ENCODE results near the gene DGKQ. TPM values are rescaled to one million over a fixed set of nuclear protein-coding genes. Genes with fewer than 3 reads are reported as not detected.

Gene DGKQ
- total RNA-seq, 1 experiment from 2014 or later: 15.9 TPM

DNA sequence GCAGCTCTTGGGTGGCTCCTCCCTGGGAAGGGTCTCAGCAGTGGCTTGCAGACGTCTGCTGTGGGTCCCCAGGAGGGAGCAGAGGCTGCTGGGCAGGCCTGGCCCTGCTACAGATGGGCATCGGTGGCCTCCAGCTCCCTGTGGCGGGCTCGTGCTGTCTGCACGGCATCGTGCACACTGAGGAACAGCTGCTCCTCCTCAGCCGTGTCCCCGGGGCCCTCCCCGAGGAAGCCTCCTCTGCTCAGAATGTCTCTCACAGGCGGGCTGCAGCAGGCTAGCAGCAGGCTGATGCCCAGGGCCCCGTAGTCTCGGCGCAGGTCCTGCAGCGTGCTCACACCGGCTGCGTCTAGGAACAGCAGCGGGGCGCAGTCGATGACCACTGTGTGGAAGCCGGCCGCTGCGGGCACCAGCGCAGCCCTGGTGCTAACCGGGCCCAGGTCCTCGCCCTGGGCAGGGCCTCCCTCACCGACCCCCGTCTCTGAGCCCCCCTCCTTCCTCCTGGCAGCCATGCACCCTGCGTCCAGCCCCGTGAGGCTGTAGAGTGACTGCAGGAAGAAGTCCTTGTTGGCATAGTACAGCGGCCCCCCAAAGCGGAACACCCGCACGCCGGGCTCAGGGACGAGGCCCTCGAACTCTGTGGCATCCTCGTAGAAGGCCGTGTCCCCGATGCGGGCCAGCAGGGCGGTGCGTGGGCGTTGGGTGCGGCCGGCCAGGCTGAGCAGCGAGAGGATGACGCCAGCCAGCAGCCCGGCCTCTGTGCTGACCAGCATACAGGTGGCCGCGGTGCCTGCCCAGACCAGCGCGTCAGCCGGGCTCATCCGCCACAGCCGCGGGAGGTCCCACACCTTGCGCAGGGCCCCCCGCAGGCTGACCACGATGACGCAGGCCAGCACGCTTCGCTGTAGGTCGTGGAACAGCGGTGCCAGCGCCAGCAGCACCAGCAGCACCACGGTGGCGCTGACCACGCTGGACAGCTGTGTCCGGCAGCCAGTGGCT, 15.7 kb upstream of the DGKQ start:
- Mint-ChIP-seq H3K4me3 (ENCODE audit: unreplicated experiment) (no peak overlapping the region), H3K9me3 (ENCODE audit: unreplicated experiment) (no peaks in the 10 kb centered on the region), H3K27me3 (ENCODE audit: insufficient read depth, unreplicated experiment) (no peaks in the 10 kb centered on the region), H3K4me1 (ENCODE audit: insufficient read depth, unreplicated experiment) (no peaks in the 10 kb centered on the region), H3K36me3 (ENCODE audit: insufficient read depth, unreplicated experiment) (no peaks in the 10 kb centered on the region), H3K27ac (ENCODE audit: low read depth, unreplicated experiment) (no peak overlapping the region)
- CTCF ChIA-PET: interaction anchor here (0.5 to 1.7 kb wide), 3 partner anchors 21 to 247 kb away, joined by 3 to 4 read pairs (median 3); no protein-coding TSS in a partner anchor
- intact Hi-C loops (cut with micrococcal nuclease): no loop called here
- TF ChIP-seq, protein P1, sequence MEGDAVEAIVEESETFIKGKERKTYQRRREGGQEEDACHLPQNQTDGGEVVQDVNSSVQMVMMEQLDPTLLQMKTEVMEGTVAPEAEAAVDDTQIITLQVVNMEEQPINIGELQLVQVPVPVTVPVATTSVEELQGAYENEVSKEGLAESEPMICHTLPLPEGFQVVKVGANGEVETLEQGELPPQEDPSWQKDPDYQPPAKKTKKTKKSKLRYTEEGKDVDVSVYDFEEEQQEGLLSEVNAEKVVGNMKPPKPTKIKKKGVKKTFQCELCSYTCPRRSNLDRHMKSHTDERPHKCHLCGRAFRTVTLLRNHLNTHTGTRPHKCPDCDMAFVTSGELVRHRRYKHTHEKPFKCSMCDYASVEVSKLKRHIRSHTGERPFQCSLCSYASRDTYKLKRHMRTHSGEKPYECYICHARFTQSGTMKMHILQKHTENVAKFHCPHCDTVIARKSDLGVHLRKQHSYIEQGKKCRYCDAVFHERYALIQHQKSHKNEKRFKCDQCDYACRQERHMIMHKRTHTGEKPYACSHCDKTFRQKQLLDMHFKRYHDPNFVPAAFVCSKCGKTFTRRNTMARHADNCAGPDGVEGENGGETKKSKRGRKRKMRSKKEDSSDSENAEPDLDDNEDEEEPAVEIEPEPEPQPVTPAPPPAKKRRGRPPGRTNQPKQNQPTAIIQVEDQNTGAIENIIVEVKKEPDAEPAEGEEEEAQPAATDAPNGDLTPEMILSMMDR (IDR thresholded peaks at IDR 0.05; ENCODE audit: unreplicated experiment): no peak
- no TSS peak for BruUV-seq (replicated peaks)
- POLR2A ChIA-PET: interaction anchor here (0.7 to 3.0 kb wide), 3 partner anchors 22 to 93 kb away, joined by 3 to 11 read pairs (median 4); partner anchors contain the start of gene FGFRL1
- no peak for DNase-seq (ENCODE audit: unreplicated experiment)

DNA sequence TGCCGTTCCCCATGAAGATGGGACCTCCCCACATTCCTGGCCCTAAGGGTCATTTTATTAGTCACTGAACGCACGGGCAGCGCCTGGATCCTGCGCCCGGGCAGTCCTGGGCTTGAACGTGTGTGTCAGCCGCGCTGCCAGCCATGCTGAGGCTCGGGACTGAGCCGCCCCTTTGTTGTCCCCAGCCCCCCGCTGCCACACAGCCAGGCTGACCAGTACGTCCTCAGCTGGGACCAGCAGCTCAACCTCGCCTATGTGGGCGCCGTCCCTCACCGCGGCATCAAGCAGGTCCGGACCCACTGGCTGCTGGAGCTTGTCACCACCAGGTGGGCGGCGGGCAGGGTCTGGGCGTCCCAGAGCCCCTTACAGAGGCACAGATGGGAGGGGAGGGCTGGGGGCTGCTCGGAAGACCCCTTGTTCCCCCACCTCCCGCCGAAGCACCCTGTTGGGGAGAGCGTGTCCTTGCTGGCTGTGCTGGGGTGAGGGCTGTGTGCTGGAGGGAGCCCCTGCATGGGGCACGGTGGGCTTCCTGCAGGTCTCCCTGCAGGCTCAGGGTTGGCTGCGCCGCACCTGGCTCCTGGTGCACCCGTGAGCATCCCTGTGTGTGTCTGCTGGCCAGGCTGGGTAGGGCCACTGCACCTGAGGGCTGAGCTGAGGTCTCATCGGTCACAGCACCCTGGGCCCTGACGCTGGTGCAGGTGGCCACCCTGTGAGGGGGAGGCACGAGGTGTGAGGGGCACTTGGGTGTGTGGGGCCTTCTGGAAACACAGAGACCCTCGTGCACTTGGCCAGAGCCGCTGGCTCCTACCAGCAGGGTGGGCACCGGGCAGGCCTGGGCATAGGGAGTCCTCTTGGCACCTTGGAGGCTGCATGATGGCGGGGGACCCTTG, 14.5 kb upstream of the DGKQ start:
- no peak overlapping the region for H3K27ac Mint-ChIP-seq (ENCODE audit: low read depth, unreplicated experiment)
- peak overlapping the region; percentile 84 for H3K4me3 Mint-ChIP-seq (ENCODE audit: unreplicated experiment)
- ChIA-PET CTCF (interaction anchor here (0.5 to 1.7 kb wide), 7 partner anchors 20 to 245 kb away, joined by 3 to 5 read pairs (median 3); no protein-coding TSS in a partner anchor), POLR2A (interaction anchor here (0.6 to 3.0 kb wide), 12 partner anchors 13 to 913 kb away, joined by 3 to 14 read pairs (median 3); partner anchors contain the start of genes DGKQ, FGFRL1, GAK and TMEM175)
- BruUV-seq (replicated peaks): no TSS peak
- H3K4me1 Mint-ChIP-seq (ENCODE audit: insufficient read depth, unreplicated experiment): no peaks in the 10 kb centered on the region
- no peaks in the 10 kb centered on the region for H3K36me3 Mint-ChIP-seq (ENCODE audit: insufficient read depth, unreplicated experiment)
- no peaks in the 10 kb centered on the region for H3K27me3 Mint-ChIP-seq (ENCODE audit: insufficient read depth, unreplicated experiment)
- intact Hi-C loops (cut with micrococcal nuclease): loop anchor here (2.0 kb wide), 1 partner anchor 245 kb away; no protein-coding TSS in a partner anchor
- DNase-seq (ENCODE audit: unreplicated experiment): no peak
- H3K9me3 Mint-ChIP-seq (ENCODE audit: unreplicated experiment): no peaks in the 10 kb centered on the region
- TF ChIP-seq, protein P1 (IDR thresholded peaks at IDR 0.05; ENCODE audit: unreplicated experiment): no peak

DNA sequence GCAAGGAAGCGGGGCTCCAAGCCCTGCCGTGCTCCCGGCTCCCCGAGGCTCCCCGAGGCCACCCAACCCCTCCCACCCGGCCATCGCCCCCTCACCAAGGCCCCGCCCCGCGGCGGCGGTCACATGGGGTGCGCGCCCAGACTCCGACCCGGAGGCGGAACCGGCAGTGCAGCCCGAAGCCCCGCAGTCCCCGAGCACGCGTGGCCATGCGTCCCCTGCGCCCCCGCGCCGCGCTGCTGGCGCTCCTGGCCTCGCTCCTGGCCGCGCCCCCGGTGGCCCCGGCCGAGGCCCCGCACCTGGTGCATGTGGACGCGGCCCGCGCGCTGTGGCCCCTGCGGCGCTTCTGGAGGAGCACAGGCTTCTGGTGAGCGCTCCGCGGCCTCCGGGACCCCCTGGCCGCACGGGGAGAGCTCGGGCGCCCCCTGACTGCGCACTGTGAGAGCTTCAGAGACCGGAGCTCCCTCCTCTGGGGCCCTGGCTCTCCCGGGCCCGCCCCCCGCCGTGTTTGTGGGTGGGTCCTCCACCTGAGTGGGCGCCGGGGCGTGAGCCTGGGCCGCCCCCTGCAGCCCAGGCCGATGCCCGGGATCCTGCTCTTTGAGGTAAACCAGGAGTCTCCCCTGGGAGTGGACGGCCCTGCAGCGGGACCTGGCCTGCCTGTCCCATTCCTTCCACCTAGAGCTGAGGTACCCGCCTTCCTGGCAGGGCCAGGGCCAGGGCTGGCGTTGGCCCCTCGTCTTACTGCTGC, 13.7 kb upstream of the DGKQ start, which contains the start of gene IDUA:
Gene IDUA, plus strand, starts transcription at position 166 of the 745 bp plus-strand sequence. Its CDS starts 41 bp downstream, at position 207.
- no peaks in the 10 kb centered on the region for H3K9me3 Mint-ChIP-seq (ENCODE audit: unreplicated experiment)
- TF ChIP-seq, protein P1 (IDR thresholded peaks at IDR 0.05; ENCODE audit: unreplicated experiment): peak; percentile 40
- H3K36me3 Mint-ChIP-seq (ENCODE audit: insufficient read depth, unreplicated experiment): no peaks in the 10 kb centered on the region
- intact Hi-C loops (cut with micrococcal nuclease): loop anchor here (2.0 kb wide), 1 partner anchor 244 kb away; no protein-coding TSS in a partner anchor
- H3K27me3 Mint-ChIP-seq (ENCODE audit: insufficient read depth, unreplicated experiment): no peaks in the 10 kb centered on the region
- no peaks in the 10 kb centered on the region for H3K4me1 Mint-ChIP-seq (ENCODE audit: insufficient read depth, unreplicated experiment)
- CTCF ChIA-PET: interaction anchor here (0.5 to 1.7 kb wide), 8 partner anchors 10 to 245 kb away, joined by 3 to 5 read pairs (median 3); no protein-coding TSS in a partner anchor
- DNase-seq (ENCODE audit: unreplicated experiment): peak; percentile 71
- POLR2A ChIA-PET: interaction anchor here (0.6 to 3.0 kb wide), 13 partner anchors 8 to 912 kb away, joined by 3 to 14 read pairs (median 3); partner anchors contain the start of genes DGKQ, FGFRL1, GAK and TMEM175
- no TSS peak for BruUV-seq (replicated peaks)
- no peak within 1 kb of the TSS for H3K27ac Mint-ChIP-seq (ENCODE audit: low read depth, unreplicated experiment)
- H3K4me3 Mint-ChIP-seq (ENCODE audit: unreplicated experiment): peak within 1 kb of the TSS; percentile 84
